OCI-LY3 (cell line): ENCODE results near the gene POP7.

ENCODE experiments used
- H2AFZ ChIP-seq: fragments of 200-600, 300-600 bp; shearing (Covaris generic); 2 replicates; pipeline ENCODE4 v1.6.0; 2014; ENCODE audit warnings: antibody characterized with exemption, low read depth, low read length
- H3K27ac ChIP-seq: fragments of 200-600, 300-600 bp; sonication (generic); 2 replicates; pipeline ENCODE4 v1.5.1; 2014; ENCODE audit warnings: mild to moderate bottlenecking, low read length, moderate library complexity, mixed read lengths
- H3K27me3 ChIP-seq: fragments of 200-600, 300-600 bp; sonication (generic); 2 replicates; pipeline ENCODE4 v1.6.1; 2014; ENCODE audit warnings: low read depth, low read length, mixed read lengths
- H3K36me3 ChIP-seq: fragments of 200-600, 300-600 bp; sonication (generic); replicated peaks from 2 replicates; pipeline ENCODE3; 2014; ENCODE audit warnings: low read depth, low read length, mixed read lengths
- H3K4me1 ChIP-seq: fragments of 300-600, 200-600 bp; sonication (generic); 2 replicates; pipeline ENCODE4 v1.6.1; 2014; ENCODE audit warnings: low read length, mixed read lengths
- H3K4me2 ChIP-seq: fragments of 200-600, 300-600 bp; sonication (generic); 2 replicates; pipeline ENCODE4 v1.6.1; 2014; ENCODE audit warnings: low read length, mixed read lengths
- H3K4me3 ChIP-seq: fragments of 300-600, 200-600 bp; sonication (generic); 2 replicates; pipeline ENCODE4 v1.5.1; 2014; ENCODE audit warnings: antibody characterized with exemption, mild to moderate bottlenecking, low read length, moderate library complexity
- H3K79me2 ChIP-seq: fragments of 300-600, 200-600 bp; shearing (Covaris generic); 2 replicates; pipeline ENCODE4 v1.6.1; 2014; ENCODE audit warnings: mild to moderate bottlenecking, low read length, mixed read lengths
- H3K9ac ChIP-seq: fragments of 300-600, 200-600 bp; shearing (Covaris generic); 2 replicates; pipeline ENCODE4 v1.6.0; 2014; ENCODE audit warnings: mild to moderate bottlenecking, low read length, moderate library complexity
- H3K9me3 ChIP-seq: fragments of 200-600, 300-600 bp; shearing (Covaris generic); 2 replicates; pipeline ENCODE4 v1.6.1; 2014; ENCODE audit warnings: low read length, mixed read lengths; ENCODE audit not compliant: insufficient read depth
- H4K20me1 ChIP-seq: fragments of 200-600, 300-600 bp; sonication (generic); 2 replicates; pipeline ENCODE4 v1.6.1; 2016; ENCODE audit warnings: low read length, mixed read lengths; ENCODE audit not compliant: insufficient read depth
- EZH2phosphoT487 ChIP-seq: fragments of 200-600 bp; shearing (Covaris generic); IDR thresholded peaks from 2 replicates; pipeline ENCODE4 v1.6.1; 2018; ENCODE audit warnings: antibody characterized with exemption, mixed run types, low read depth
- TF ChIP-seq, protein P1 (sequence below): fragments of 200-600, 300-600 bp; sonication (generic); IDR thresholded peaks from 2 replicates; pipeline ENCODE4 v1.5.1; 2014; ENCODE audit warnings: antibody characterized with exemption, low read length, low read depth

The POP7 gene

DNA sequence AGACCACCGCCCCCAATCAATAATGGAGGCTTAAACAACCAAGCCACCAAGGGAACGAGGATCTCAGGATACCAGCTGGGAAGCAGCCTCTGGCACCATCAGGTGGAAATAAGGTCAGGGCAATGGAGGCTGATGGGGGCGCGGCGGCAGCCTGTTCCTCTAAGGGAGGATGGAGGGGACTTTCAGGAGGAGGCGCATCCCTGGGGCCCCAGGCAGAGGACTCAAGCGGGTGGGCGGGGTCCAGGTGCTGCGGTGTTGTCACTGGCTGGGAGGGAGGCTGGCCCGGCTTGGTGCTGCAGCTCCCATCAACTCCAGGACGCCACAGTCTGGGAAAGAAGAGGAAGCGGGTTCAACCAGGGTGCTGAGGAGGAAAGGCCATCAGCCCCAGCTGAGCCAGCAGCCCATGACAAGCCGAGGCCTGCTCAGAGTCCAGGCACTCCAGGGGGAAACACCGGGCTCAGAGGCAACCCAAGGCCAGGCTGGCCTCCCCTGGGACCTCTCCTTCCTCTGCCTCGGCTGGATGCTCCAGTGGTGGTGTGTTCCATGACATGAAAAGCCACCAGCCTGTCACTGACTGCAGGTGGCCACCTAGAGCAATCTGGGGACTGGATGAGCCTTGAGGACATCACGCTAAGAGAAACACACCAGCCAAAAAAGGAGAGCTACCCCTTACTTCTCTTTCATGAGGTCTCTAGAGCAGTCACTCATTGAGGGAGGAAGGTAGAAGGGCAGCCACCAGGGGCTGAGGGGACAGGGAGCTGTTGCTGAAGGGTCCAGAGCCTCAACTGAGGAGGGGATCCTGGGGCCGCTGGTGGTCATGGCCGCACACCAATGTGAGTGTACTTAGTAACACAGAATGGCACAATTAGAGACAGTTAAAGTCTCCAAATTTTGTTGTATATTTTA lies 16.4 kb upstream of the POP7 start:
- Histone ChIP-seq H3K27me3 (no peaks in the 10 kb centered on the region), H3K9me3 (no peaks in the 10 kb centered on the region), H3K79me2 (peaks cover 56% of the 10 kb centered on the region), H3K4me1 (peaks cover 18% of the 10 kb centered on the region), H3K27ac (no peak overlapping the region), H3K36me3 (peaks cover 24% of the 10 kb centered on the region), H3K9ac (no peak overlapping the region), H3K4me2 (no peak overlapping the region), H4K20me1 (peaks cover 44% of the 10 kb centered on the region), H2AFZ (no peak overlapping the region), H3K4me3 (no peak overlapping the region)
- TF ChIP-seq EZH2phosphoT487: no peak
- TF ChIP-seq, protein P1, sequence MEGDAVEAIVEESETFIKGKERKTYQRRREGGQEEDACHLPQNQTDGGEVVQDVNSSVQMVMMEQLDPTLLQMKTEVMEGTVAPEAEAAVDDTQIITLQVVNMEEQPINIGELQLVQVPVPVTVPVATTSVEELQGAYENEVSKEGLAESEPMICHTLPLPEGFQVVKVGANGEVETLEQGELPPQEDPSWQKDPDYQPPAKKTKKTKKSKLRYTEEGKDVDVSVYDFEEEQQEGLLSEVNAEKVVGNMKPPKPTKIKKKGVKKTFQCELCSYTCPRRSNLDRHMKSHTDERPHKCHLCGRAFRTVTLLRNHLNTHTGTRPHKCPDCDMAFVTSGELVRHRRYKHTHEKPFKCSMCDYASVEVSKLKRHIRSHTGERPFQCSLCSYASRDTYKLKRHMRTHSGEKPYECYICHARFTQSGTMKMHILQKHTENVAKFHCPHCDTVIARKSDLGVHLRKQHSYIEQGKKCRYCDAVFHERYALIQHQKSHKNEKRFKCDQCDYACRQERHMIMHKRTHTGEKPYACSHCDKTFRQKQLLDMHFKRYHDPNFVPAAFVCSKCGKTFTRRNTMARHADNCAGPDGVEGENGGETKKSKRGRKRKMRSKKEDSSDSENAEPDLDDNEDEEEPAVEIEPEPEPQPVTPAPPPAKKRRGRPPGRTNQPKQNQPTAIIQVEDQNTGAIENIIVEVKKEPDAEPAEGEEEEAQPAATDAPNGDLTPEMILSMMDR: no peak

DNA sequence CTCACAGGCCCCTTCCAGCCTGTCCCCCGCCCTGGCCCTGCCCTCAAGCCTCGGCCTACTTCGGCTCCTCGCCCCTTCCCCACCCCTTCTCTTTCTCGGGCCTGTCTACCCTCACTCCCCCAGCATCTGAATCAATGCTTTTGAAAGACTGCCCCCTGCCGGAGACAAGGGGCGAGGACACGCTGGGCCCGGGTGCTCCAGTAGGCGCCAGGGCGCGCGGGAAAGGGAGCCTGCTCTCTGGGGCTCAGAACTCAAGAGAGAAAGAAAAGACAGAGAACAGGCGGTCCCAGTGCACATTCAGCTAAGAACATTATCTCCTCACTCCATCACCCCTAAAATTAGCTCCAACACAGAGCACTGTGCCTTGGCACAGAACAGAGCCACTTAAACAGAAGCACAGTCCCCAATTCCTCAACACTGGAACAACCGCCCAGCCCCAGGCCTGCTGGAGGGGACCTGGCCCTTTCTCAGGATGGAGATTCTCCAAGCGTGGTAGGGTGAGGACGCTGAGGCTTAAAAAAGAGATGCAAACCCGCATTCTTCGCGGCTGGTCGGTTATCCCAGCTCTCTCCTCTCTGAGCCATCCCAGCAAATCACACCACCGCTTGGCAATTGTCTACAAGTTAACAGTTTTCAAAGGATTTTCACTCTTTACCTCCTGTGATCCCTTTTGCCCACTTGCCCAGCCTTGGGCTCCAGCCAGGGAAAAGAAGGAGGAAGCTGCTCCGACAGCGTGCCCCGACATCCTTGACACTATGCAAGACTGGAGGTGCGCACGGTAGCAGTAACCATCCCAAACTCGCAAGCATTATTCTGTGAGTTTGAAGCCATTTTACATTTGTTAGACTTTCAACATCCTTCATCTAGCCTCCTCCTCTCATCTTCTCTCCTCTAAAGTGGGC lies 14.0 kb upstream of the POP7 start:
- Histone ChIP-seq H3K4me3 (peak overlapping the region; percentile 84), H3K9ac (no peak overlapping the region), H3K79me2 (peaks cover 56% of the 10 kb centered on the region), H3K27ac (no peak overlapping the region), H4K20me1 (peaks cover 44% of the 10 kb centered on the region), H3K27me3 (peaks cover 6% of the 10 kb centered on the region; the same call in 1 of the 2 replicates), H3K4me2 (peak overlapping the region; percentile 90), H3K9me3 (no peaks in the 10 kb centered on the region), H2AFZ (no peak overlapping the region), H3K4me1 (peaks cover 34% of the 10 kb centered on the region), H3K36me3 (peaks cover 17% of the 10 kb centered on the region)
- TF ChIP-seq, protein P1: peak; percentile 86
- TF ChIP-seq EZH2phosphoT487: no peak

DNA sequence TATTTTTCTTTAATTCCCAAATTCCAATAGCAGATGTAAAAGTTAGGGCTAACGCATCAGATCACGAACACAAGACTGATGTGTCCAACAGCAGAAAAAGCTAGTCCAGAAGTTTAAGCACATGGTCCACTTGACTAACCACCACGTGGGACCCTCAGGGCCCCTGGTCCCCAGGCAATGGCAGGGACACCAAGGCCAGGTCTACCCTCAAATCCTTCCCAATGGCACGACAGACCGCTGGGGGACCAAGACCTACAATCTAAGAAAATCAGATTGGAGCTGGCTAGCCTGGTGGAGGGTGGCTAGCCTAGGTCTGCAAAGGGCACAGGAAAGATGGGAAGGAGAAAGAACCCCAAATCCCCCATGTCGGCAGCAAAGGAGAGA lies 13.4 kb upstream of the POP7 start:
- peak overlapping the region; percentile 84 for H3K4me3 ChIP-seq
- TF ChIP-seq, protein P1: no peak
- no peak for TF ChIP-seq EZH2phosphoT487
- H3K27me3 ChIP-seq: peaks cover 11% of the 10 kb centered on the region; the same call in 1 of the 2 replicates
- peak overlapping the region; percentile 90 for H3K4me2 ChIP-seq
- peaks cover 44% of the 10 kb centered on the region for H4K20me1 ChIP-seq
- H3K79me2 ChIP-seq: peaks cover 56% of the 10 kb centered on the region
- no peak overlapping the region for H3K27ac ChIP-seq
- H3K4me1 ChIP-seq: peaks cover 34% of the 10 kb centered on the region
- no peaks in the 10 kb centered on the region for H3K9me3 ChIP-seq
- H2AFZ ChIP-seq: no peak overlapping the region
- peak overlapping the region; percentile 81 for H3K9ac ChIP-seq
- H3K36me3 ChIP-seq: peaks cover 12% of the 10 kb centered on the region
